Retinal pigment epithelial cell (primary cell): ENCODE data around the gene GEMIN2.
A peak's percentile ranks its signal among the peaks of the same experiment; 100 is the strongest.
"Not testable (repeated sequence)": the region's sequence is repeated elsewhere in the genome, so short reads cannot be mapped to it uniquely, and the experiment has no call there.

Source experiments
- DNase-seq: peaks from one replicate; pipeline ENCODE4 v3.0.0-alpha.2; 2010; ENCODE audit warnings: low read depth
- H3K4me3 ChIP-seq: 2 replicates; pipeline ENCODE4 v1.5.1; 2011; ENCODE audit warnings: mild to moderate bottlenecking, low read length, control low read depth, moderate library complexity
- TF ChIP-seq, protein P1 (sequence below): conservative IDR thresholded peaks from 2 replicates; pipeline ENCODE4 v1.5.1; 2011; ENCODE audit warnings: low read depth, low read length, control low read depth, inconsistent platforms

GEMIN2 gene

GRCh38 chr14:39087493-39087892 is 26.6 kb upstream of the GEMIN2 start:
- TF ChIP-seq, protein P1, sequence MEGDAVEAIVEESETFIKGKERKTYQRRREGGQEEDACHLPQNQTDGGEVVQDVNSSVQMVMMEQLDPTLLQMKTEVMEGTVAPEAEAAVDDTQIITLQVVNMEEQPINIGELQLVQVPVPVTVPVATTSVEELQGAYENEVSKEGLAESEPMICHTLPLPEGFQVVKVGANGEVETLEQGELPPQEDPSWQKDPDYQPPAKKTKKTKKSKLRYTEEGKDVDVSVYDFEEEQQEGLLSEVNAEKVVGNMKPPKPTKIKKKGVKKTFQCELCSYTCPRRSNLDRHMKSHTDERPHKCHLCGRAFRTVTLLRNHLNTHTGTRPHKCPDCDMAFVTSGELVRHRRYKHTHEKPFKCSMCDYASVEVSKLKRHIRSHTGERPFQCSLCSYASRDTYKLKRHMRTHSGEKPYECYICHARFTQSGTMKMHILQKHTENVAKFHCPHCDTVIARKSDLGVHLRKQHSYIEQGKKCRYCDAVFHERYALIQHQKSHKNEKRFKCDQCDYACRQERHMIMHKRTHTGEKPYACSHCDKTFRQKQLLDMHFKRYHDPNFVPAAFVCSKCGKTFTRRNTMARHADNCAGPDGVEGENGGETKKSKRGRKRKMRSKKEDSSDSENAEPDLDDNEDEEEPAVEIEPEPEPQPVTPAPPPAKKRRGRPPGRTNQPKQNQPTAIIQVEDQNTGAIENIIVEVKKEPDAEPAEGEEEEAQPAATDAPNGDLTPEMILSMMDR: no peak
- no peak overlapping the region for H3K4me3 ChIP-seq
- DNase-seq: no peak

DNA sequence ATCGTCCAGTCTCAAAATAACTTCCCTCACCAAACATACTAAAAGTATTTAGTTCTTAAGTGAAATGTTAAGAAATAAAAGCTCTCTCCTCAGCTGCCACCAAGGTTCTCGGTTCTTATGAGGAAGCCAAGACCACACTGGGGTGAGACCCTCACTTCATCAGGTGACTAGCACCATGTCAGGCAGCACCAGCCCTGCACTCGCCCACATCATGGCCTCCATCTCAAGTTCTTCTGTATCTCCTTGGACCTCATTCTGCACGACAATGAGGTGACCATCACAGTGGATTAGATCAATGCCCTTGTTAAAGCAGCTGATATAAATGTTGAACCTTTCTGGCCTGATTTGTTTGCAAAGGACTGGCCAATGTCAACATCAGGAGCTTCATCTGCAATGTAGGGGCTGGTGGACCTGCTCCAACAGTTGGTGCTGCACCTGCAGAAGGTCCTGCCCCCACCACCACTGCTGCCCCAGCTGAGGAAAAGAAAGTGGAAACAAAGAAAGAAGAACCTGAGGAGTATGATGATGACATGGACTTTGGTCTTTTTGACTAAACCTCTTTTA is 23.5 kb upstream of the GEMIN2 start:
- no peak for DNase-seq
- TF ChIP-seq, protein P1: no peak
- no peak overlapping the region for H3K4me3 ChIP-seq

GRCh38 chr14:39091716-39092115 is 22.4 kb upstream of the GEMIN2 start:
- no peak for DNase-seq
- TF ChIP-seq, protein P1: no peak
- no peak overlapping the region for H3K4me3 ChIP-seq

DNA sequence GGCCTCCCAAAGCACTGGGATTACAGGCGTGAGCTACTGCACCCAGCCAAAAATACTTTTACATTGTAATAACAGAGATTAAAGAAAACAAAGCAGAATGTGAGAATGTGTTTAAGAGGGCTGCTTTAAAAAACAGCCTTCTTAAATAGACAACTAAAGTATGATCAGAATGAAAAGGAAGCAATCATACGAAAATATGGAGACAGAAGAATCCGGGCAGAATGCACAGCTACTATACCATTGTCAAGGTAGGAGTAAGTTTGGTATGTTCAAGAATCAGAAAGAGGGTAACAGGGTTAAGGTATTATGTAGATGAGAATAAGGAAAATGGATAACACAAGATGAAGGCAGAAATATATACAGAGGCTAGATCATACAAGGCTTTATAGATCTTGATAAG is 19.6 kb upstream of the GEMIN2 start:
- TF ChIP-seq, protein P1: no peak
- no peak overlapping the region for H3K4me3 ChIP-seq
- no peak for DNase-seq

- no peak overlapping the region for H3K4me3 ChIP-seq
- TF ChIP-seq, protein P1: no peak
- no peak for DNase-seq
Measured at GRCh38 chr14:39097159-39097558, 17.0 kb upstream of the GEMIN2 start.

- not testable (repeated sequence) for DNase-seq, H3K4me3 ChIP-seq
Measured at GRCh38 chr14:39099215-39099614, 14.9 kb upstream of the GEMIN2 start.

GRCh38 chr14:39099748-39100147 is 14.4 kb upstream of the GEMIN2 start:
- H3K4me3 ChIP-seq: no peak overlapping the region
- no peak for DNase-seq
- TF ChIP-seq, protein P1: no peak

- TF ChIP-seq, protein P1: no peak
- DNase-seq: no peak
Measured at GRCh38 chr14:39102265-39102968, 11.7 kb upstream of the GEMIN2 start.

More at GRCh38 chr14:39102265-39102968, 11.7 kb upstream of the GEMIN2 start:
- H3K4me3 ChIP-seq: peak overlapping the region; percentile 87
